Hepatocyte (in vitro differentiated cells): ENCODE data around the gene CAPRIN1.

ENCODE experiments used
- EZH2 ChIP-seq: fragments of 200-600 bp; sonication (generic); IDR thresholded peaks from 2 replicates; pipeline ENCODE4 v1.6.1; 2016; ENCODE audit warnings: antibody characterized with exemption, mild to moderate bottlenecking, borderline replicate concordance
- TF ChIP-seq, protein P1 (sequence below): fragments of 200-600 bp; sonication (generic); IDR thresholded peaks from 2 replicates; pipeline ENCODE4 v1.5.1; 2016; ENCODE audit warnings: antibody characterized with exemption, mild to moderate bottlenecking; ENCODE audit not compliant: poor library complexity

DNA sequence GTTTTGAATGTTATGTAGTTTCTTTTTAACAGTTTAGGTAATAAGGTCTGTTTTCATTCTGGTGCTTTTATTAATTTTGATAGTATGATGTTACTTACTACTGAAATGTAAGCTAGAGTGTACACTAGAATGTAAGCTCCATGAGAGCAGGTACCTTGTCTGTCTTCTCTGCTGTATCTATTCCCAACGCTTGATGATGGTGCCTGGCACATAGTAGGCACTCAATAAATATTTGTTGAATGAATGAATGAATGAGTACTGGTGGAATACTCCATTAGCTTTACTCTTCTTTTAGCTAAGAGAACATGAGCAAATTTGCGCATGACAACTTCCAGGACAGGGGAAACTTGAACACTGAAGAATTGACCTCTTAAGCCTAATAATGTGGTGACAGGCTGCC is 47.3 kb downstream of the CAPRIN1 start:
- TF ChIP-seq, protein P1, sequence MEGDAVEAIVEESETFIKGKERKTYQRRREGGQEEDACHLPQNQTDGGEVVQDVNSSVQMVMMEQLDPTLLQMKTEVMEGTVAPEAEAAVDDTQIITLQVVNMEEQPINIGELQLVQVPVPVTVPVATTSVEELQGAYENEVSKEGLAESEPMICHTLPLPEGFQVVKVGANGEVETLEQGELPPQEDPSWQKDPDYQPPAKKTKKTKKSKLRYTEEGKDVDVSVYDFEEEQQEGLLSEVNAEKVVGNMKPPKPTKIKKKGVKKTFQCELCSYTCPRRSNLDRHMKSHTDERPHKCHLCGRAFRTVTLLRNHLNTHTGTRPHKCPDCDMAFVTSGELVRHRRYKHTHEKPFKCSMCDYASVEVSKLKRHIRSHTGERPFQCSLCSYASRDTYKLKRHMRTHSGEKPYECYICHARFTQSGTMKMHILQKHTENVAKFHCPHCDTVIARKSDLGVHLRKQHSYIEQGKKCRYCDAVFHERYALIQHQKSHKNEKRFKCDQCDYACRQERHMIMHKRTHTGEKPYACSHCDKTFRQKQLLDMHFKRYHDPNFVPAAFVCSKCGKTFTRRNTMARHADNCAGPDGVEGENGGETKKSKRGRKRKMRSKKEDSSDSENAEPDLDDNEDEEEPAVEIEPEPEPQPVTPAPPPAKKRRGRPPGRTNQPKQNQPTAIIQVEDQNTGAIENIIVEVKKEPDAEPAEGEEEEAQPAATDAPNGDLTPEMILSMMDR, result no peak
- TF ChIP-seq EZH2, result no peak
